ENCODE data around the gene LRP11.

The LRP11 gene

DNA sequence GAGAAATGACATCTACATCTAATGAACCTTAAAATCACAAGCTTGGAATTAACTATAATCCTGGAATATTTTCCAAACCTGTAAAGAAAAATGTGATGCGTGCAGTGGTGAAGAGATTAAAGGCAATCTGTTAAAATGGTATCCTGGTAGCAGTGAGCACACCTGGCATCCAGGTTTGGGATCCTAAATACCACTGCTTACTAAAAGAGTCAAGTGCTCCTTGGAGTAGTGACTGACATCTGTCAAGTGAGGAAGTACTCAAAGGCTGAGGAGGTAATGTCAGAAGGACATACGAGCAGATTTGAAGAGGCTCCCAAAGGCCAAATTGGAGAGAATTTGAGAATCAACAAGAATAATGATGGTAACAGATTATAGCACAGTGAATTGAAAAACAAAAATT is 81.8 kb downstream of the LRP11 start:
- no peak for DNase-seq (ENCODE audit: low read depth)

DNA sequence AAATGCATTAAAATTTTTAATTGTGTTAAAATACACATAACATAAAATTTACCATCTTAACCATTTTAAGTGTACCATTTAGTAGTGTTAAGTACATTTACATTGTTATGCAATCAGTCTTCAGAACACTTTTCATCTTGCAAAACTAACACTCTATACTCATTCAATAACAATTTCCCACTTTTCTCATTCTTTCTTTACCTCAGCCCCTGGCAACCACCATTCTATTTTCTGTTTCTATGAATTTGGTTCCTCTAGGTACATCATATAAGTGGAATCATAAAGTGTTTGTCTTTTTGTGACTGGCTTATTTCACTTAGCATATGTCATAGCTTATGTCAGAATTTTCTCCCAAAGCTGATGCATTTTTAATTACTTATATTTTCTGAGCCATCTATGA is 82.4 kb downstream of the LRP11 start:
- no peak for DNase-seq (ENCODE audit: low read depth)

- no peak for DNase-seq (ENCODE audit: low read depth)
Measured at GRCh38 chr6:149779644-149779963, 84.6 kb downstream of the LRP11 start.

GRCh38 chr6:149777624-149778023 is 86.5 kb downstream of the LRP11 start:
- no peak for DNase-seq (ENCODE audit: low read depth)

- no peak for DNase-seq (ENCODE audit: low read depth)
Measured at GRCh38 chr6:149771925-149772324, 92.2 kb downstream of the LRP11 start.

GRCh38 chr6:149771185-149771584 is 93.0 kb downstream of the LRP11 start:
- DNase-seq (ENCODE audit: low read depth): no peak

DNA sequence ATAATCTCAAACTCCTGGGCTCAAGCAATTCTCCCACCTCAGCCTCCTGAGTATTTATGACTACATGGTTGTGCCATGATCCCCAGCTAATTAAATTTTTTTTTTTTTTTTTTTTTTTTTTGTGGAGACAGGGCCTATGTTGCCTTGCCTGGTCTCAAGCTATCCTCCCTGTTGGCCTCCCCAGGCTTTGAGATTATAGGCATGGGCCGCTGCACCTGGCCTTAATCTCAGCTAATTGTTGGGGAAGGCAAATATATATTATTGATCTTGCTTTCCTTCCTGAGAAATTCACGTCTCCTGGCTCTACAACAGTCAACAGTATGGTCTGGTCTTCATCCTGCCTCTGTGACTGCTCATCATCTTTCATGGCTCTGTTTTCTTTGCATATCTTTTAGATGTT is 94.5 kb downstream of the LRP11 start:
- DNase-seq (ENCODE audit: low read depth): no peak

Data from activated T-cell treated with anti-CD3 and anti-CD28 coated beads for 48 hours (primary cell).